ENCODE results near the gene APLP2.

Gene APLP2

DNA sequence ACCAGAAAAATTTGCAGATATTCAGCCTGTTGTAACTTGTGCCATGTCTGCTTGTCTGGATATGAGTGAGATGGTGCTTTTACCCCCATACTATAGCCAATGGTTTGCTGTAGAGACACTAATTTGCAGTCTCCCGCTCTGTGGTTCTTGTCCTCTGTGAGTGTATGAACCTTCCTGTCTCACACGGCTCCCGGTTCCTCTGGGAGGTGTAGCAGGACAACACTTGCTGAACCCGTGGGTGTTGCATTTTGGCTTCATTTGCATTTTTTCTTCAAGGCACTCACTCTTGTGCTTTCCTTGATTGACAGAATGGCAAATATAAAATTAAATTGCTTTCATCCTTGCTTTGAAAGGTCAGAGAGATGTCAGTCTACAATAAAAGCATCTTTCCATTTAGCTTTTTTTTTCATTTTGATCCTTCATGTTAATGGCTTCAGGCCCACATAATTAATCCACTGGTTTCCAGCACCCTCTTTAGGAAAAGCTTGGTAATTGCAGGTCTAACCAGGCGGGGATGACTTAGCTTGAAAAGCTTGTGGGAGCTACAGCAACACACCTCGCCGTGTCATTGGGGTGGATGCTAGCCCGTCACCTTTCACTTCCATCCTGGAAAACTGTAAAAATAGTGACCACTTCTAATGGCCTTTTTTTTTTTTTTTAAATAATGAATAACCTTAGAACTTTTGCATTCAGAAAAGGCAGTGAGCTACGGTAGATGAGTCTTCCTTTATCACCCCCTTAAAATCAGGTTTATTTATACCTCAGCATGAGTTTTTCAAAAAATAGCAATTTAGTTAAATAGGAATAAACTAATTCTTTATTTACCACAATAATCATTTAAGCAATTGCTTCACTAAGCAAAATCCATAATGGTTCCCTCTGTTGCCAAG is 62.5 kb downstream of the APLP2 start:
- TF ChIP-seq TCF4 (CRISPR knock-in tag; IDR thresholded peaks at IDR 0.05; ENCODE audit: borderline replicate concordance) (no peak), ZFP3 (CRISPR knock-in tag; IDR thresholded peaks at IDR 0.05) (no peak), ZNF70 (CRISPR knock-in tag; IDR thresholded peaks at IDR 0.05) (no peak), ZFP30 (CRISPR knock-in tag; IDR thresholded peaks at IDR 0.05) (no peak), ESRRG (CRISPR knock-in tag; IDR thresholded peaks at IDR 0.05) (no peak), CSDC2 (CRISPR knock-in tag; IDR thresholded peaks at IDR 0.05) (no peak), ISL1 (CRISPR knock-in tag; IDR thresholded peaks at IDR 0.05) (no peak)
- TF ChIP-seq, protein P1, sequence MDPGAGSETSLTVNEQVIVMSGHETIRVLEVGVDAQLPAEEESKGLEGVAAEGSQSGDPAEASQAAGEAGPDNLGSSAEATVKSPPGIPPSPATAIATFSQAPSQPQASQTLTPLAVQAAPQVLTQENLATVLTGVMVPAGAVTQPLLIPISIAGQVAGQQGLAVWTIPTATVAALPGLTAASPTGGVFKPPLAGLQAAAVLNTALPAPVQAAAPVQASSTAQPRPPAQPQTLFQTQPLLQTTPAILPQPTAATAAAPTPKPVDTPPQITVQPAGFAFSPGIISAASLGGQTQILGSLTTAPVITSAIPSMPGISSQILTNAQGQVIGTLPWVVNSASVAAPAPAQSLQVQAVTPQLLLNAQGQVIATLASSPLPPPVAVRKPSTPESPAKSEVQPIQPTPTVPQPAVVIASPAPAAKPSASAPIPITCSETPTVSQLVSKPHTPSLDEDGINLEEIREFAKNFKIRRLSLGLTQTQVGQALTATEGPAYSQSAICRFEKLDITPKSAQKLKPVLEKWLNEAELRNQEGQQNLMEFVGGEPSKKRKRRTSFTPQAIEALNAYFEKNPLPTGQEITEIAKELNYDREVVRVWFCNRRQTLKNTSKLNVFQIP (CRISPR knock-in tag; IDR thresholded peaks at IDR 0.05; ENCODE audit: borderline replicate concordance, low read depth), result no peak
- ATAC-seq, result peak; percentile 92

DNA sequence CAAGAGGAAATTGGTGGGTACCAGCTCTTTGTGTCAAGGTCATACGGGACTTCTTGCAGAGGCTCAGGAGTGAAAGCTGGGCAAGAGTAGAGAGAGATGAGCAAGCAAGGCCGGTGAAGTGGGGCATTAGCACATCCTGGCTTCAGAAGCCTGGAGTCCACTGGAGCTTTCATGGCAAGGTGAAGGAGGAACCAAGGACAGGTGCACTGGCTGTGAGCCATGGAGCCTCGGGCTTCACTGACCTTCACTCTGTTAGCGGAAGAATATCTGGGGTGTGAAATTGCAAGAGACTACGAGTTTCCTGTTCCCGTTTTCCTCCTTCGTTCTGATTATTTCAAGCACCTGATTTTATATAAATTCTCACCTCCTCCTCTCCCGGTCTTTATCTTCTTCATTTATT is 64.0 kb downstream of the APLP2 start:
- no peak for TF ChIP-seq TCF4 (CRISPR knock-in tag; IDR thresholded peaks at IDR 0.05; ENCODE audit: borderline replicate concordance)
- no peak for TF ChIP-seq ISL1 (CRISPR knock-in tag; IDR thresholded peaks at IDR 0.05)
- no peak for TF ChIP-seq ZNF8 (CRISPR knock-in tag; IDR thresholded peaks at IDR 0.05)
- TF ChIP-seq, protein P1 (CRISPR knock-in tag; IDR thresholded peaks at IDR 0.05; ENCODE audit: borderline replicate concordance, low read depth), result no peak
- TF ChIP-seq ZNF70 (CRISPR knock-in tag; IDR thresholded peaks at IDR 0.05), result no peak
- TF ChIP-seq OSR1 (CRISPR knock-in tag; IDR thresholded peaks at IDR 0.05), result no peak
- no peak for TF ChIP-seq CSDC2 (CRISPR knock-in tag; IDR thresholded peaks at IDR 0.05)
- TF ChIP-seq PPARA (CRISPR knock-in tag; IDR thresholded peaks at IDR 0.05; ENCODE audit: borderline replicate concordance), result no peak
- TF ChIP-seq SNAI2 (CRISPR knock-in tag; IDR thresholded peaks at IDR 0.05), result no peak
- TF ChIP-seq ZC3H10 (CRISPR knock-in tag; IDR thresholded peaks at IDR 0.05), result no peak
- TF ChIP-seq ESRRG (CRISPR knock-in tag; IDR thresholded peaks at IDR 0.05), result no peak
- no peak for TF ChIP-seq RARB (CRISPR knock-in tag; IDR thresholded peaks at IDR 0.05)
- TF ChIP-seq, protein P2, sequence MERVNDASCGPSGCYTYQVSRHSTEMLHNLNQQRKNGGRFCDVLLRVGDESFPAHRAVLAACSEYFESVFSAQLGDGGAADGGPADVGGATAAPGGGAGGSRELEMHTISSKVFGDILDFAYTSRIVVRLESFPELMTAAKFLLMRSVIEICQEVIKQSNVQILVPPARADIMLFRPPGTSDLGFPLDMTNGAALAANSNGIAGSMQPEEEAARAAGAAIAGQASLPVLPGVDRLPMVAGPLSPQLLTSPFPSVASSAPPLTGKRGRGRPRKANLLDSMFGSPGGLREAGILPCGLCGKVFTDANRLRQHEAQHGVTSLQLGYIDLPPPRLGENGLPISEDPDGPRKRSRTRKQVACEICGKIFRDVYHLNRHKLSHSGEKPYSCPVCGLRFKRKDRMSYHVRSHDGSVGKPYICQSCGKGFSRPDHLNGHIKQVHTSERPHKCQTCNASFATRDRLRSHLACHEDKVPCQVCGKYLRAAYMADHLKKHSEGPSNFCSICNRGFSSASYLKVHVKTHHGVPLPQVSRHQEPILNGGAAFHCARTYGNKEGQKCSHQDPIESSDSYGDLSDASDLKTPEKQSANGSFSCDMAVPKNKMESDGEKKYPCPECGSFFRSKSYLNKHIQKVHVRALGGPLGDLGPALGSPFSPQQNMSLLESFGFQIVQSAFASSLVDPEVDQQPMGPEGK (CRISPR knock-in tag; IDR thresholded peaks at IDR 0.05; ENCODE audit: borderline replicate concordance), result no peak
- no peak for TF ChIP-seq TOX (CRISPR knock-in tag; IDR thresholded peaks at IDR 0.05; ENCODE audit: borderline replicate concordance)
- no peak for ATAC-seq

DNA sequence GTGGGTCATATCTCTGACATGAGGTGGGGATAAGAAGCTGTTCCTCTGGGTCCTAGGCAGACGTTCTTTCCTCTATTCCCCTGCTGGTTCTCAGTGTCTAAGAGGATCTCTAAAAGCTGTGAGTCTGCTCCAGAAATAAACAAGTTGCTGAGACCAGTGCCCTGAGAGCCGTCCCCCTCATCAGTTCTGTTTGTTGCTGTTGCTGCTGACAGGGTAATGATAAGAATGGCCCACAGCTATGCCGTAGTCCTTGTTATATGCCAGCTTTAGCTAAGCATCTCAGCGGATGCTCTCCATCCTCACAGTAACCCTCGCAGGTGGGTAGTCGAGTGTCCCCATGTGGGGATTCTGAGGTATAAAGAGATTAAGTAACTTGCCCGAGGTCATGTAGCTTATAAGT is 66.4 kb downstream of the APLP2 start:
- TF ChIP-seq ESRRG (CRISPR knock-in tag; IDR thresholded peaks at IDR 0.05), result no peak
- TF ChIP-seq OSR1 (CRISPR knock-in tag; IDR thresholded peaks at IDR 0.05), result no peak
- TF ChIP-seq, protein P3, sequence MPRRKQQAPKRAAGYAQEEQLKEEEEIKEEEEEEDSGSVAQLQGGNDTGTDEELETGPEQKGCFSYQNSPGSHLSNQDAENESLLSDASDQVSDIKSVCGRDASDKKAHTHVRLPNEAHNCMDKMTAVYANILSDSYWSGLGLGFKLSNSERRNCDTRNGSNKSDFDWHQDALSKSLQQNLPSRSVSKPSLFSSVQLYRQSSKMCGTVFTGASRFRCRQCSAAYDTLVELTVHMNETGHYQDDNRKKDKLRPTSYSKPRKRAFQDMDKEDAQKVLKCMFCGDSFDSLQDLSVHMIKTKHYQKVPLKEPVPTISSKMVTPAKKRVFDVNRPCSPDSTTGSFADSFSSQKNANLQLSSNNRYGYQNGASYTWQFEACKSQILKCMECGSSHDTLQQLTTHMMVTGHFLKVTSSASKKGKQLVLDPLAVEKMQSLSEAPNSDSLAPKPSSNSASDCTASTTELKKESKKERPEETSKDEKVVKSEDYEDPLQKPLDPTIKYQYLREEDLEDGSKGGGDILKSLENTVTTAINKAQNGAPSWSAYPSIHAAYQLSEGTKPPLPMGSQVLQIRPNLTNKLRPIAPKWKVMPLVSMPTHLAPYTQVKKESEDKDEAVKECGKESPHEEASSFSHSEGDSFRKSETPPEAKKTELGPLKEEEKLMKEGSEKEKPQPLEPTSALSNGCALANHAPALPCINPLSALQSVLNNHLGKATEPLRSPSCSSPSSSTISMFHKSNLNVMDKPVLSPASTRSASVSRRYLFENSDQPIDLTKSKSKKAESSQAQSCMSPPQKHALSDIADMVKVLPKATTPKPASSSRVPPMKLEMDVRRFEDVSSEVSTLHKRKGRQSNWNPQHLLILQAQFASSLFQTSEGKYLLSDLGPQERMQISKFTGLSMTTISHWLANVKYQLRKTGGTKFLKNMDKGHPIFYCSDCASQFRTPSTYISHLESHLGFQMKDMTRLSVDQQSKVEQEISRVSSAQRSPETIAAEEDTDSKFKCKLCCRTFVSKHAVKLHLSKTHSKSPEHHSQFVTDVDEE (CRISPR knock-in tag; IDR thresholded peaks at IDR 0.05), result no peak
- TF ChIP-seq GLIS3 (CRISPR knock-in tag; IDR thresholded peaks at IDR 0.05), result no peak
- TF ChIP-seq, protein P1 (CRISPR knock-in tag; IDR thresholded peaks at IDR 0.05; ENCODE audit: borderline replicate concordance, low read depth), result no peak
- TF ChIP-seq ARNTL (CRISPR knock-in tag; IDR thresholded peaks at IDR 0.05; ENCODE audit: borderline replicate concordance, low read depth), result no peak
- TF ChIP-seq ZC3H10 (CRISPR knock-in tag; IDR thresholded peaks at IDR 0.05), result no peak
- TF ChIP-seq TOX (CRISPR knock-in tag; IDR thresholded peaks at IDR 0.05; ENCODE audit: borderline replicate concordance), result no peak
- TF ChIP-seq SNAI2 (CRISPR knock-in tag; IDR thresholded peaks at IDR 0.05), result no peak
- no peak for TF ChIP-seq BACH2 (CRISPR knock-in tag; IDR thresholded peaks at IDR 0.05; ENCODE audit: borderline replicate concordance)
- TF ChIP-seq, protein P4, sequence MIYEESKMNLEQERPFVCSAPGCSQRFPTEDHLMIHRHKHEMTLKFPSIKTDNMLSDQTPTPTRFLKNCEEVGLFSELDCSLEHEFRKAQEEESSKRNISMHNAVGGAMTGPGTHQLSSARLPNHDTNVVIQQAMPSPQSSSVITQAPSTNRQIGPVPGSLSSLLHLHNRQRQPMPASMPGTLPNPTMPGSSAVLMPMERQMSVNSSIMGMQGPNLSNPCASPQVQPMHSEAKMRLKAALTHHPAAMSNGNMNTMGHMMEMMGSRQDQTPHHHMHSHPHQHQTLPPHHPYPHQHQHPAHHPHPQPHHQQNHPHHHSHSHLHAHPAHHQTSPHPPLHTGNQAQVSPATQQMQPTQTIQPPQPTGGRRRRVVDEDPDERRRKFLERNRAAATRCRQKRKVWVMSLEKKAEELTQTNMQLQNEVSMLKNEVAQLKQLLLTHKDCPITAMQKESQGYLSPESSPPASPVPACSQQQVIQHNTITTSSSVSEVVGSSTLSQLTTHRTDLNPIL (CRISPR knock-in tag; IDR thresholded peaks at IDR 0.05; ENCODE audit: low read depth), result no peak
- TF ChIP-seq ZNF8 (CRISPR knock-in tag; IDR thresholded peaks at IDR 0.05), result no peak
- no peak for TF ChIP-seq ZNF565 (CRISPR knock-in tag; conservative IDR thresholded peaks at IDR 0.05; ENCODE audit: low read depth)
- no peak for TF ChIP-seq ZFP3 (CRISPR knock-in tag; IDR thresholded peaks at IDR 0.05)
- no peak for ATAC-seq

All from SK-N-SH treated with all-trans-retinoic acid at 6 μM for 48 hours (cell line).